NCI-H1092 (cell line): ENCODE data around the gene MAN1B1.

Experiments used
- DNase-seq: peaks from one replicate; lab custom pipeline; 2025; lab: John Stamatoyannopoulos, UW

The MAN1B1 gene

GRCh38 chr9:137086531-137087408 is at the start of gene MAN1B1:
Gene MAN1B1 (plus strand): TSS chr9:137086985. CDS start chr9:137087000, 15 bp downstream.
- DNase-seq: peak; percentile 98

GRCh38 chr9:137037035-137037434 is 49.8 kb upstream of the MAN1B1 start:
- no peak for DNase-seq

DNA sequence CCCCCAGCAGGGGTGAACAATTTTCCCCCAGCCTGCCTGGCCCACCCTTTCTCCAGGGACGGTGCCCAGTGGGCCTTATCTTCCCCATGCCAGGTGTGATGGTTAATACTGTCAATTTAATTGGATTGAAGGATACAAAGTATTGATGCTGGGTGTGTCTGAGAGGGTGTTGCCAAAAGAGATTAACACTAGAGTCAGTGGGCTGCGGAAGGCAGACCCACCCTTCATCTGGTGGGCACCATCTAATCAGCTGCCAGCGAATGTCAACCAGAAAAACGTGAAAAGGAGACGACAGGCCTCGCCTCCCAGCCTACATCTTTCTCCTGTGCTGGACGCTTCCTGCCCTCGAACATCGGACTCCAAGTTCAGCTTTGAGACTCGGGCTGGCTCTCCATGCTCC is 49.3 kb upstream of the MAN1B1 start:
- DNase-seq: no peak

- no peak for DNase-seq
Measured at GRCh38 chr9:137038916-137039315, 47.9 kb upstream of the MAN1B1 start.

- DNase-seq: no peak
Measured at GRCh38 chr9:137039611-137040366, 47.0 kb upstream of the MAN1B1 start.

DNA sequence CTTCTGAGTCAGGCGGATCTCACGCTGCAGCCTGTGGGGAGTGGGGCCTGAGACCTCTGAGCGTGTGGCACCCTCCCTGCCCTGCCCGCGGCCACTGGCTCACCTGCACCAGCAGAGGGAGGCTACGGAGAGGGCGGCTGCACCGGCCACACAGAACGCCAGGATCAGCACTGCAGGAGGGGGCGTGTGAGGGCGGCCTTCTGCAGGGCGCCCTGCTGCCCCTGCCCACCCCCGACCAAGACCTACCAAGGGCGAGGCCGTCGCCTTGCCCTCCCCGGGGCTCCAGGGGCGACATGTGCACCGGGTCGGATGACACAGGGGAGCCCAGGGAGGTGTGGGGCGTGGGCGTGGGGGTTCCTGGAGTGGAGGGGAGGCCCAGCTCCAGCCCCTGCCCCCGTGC is 46.2 kb upstream of the MAN1B1 start:
- no peak for DNase-seq

- no peak for DNase-seq
Measured at GRCh38 chr9:137041124-137041523, 45.7 kb upstream of the MAN1B1 start.

DNA sequence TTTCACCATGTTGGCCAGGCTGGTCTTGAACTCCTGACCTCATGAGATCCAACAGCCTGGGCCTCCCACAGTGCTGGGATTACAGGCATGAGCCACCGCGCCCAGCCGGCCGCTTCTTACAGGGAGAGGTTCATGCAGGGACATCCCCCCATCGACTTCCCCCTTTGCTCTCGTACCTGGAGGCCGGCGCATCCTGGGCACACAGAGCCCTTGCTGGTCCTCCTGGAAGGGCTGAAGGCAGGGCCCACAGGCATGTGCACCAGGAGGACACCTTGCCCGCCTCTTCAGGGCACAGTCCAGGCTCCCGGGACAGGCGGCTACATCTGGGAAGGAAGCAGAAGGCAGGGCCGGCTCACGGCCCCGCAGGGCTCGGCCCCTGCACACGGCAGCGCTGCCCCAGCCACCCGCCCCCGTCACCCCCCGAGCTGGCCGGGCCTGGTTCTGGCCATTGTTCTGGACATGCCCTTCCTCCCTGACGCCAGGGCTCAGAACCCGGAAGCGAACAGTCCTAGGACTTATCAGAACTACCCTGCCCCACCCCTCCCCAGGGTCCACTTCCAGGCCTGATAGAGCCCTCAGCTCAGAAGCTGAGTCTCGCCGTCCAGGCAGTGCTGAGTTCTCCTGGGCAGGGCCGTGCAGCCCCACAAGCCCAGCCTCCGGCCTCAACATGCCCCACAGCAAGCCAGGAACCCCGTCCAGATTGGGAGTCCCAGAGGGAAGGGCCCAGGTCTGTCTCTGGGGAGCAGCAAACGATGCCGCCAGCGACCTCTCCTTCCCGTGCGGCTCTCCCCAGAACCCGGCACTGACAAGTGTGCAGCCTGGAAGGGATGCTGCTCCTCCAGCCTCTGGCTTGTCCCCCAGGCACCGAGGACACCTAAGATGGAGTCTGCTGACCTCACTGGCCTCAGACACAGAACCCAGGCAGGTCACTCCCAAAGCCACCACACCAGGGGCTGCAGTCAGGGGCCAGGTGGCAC is 43.7 kb upstream of the MAN1B1 start:
- DNase-seq: no peak

DNA sequence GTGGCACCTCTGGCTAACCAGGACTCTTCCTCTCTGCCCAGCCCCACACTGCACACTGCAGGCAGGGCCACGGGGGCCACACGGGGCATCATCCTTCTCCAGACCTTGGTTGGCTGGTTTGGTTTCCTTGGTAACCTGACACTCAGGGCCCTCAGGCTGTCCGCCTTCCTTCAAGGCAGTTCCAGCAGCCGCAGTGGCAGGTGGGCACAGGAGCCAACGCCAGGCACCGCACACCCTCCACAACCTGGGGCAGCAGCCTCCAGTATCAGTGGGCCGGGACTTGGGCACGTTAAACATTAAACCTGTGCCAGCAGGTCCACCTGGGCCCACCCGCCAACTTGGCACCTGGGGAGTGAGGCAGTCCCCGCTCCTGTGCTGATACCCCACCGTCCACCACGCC is 42.7 kb upstream of the MAN1B1 start:
- DNase-seq: no peak

DNA sequence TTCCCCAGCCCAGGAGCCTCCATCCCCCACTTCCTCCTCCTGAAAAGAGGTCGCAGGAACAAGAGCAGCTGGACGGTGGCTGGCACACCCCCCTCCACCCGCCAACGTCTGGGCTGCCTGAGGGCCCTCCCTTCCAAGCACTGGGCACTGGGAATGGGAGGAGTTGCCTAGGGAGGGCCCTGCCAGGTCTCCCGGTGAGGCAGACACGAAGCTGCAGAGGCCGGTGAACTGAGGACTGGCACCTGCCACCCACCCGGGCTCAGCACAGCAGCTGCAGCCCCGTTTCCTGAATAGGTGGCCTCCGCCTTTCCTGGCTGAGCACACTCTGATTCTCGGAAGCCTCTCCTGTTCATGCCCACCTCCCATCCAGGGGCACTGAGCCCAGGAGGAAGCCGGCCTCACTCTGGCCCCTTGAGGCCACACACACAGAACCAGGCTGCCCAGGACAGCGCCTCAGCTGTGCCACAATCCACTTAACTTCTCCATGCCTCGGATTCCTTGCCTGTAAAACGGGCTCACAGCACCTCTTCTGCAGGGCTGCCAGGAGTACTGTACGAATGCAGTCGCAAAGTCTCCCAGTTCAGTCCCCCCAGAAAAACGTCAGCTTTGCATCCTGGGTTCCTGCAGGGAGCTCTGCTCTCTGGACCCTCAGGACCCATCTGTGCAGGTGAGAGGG is 42.1 kb upstream of the MAN1B1 start:
- peak; percentile 32 for DNase-seq

DNA sequence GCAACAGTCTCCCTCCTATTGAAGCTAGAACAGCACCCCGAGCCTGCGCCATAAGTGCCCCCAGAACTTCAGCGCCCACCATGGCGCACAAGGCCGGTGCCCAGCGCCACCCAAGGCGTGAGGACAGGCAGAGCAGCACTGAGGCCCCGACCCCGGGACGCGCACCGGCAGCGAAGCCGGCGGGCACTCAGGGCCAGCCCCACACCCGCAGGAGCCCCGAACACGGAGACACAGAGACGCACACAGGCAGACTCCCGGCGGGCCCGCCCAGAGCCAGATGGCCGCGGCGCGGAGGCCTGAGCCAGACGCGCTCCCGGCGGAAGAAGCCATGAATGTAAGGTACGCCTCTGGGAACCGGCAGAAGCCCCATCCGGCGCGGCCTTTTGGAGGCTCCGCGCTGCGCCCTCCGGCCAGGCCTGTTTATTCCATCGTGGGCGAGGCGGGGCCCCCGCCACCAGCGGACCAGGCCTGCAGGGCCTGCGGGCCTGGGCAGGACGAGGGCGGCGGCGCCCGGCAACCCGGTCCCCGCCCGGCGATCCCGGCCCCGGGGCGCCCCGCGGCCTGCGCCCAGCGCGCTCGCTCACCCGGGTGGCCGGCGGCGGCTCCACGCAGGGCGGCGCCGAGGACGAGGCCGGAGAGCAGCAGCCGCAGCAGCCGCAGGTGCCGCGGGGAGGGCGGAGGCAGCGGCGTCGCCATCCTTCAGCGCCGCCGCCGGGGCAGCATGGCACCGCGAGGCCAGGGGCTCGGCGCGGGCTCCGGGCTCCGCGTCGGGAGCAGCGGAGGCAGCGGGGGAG is 41.3 kb upstream of the MAN1B1 start:
- DNase-seq: no peak

DNA sequence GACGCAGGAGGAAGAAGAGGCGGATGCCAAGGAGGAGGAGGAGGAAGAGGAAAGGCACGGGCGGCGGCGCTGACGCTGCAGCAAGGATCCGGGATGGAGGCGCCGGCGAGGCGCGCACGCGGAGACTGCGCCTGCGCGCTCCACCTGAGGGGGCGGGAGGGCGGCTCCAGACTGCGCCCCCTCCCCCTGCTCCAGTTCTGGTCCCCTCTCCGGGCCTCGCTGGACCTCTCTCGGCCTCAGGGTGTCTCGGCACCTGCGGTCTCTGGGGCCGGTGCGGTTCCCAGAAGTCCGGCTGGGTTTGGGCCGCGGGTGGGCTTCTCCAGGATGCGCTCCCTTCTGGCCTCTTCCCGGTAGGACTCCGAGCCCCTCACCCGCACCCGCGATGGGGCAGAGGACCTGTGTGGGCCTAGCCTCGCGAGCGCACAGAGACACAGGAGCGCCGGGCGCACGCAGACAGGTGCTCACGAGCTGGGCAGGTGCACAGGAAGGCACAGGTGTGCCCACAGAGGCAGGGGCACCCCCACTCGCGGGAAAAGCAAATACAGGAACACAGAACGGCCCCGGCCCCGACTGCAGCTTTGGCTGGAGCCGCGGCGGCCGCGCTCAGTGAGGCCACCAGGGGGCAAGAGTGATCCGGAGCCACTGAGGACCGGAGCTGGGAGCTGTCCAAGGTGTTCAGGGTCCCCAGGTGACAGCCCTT is 40.5 kb upstream of the MAN1B1 start, which contains the start of gene NPDC1:
NPDC1 (minus strand) TSS at position 90 of the 700 bp plus-strand sequence. CDS start 188 bp downstream, outside the sequence.
- DNase-seq: peak; percentile 63

DNA sequence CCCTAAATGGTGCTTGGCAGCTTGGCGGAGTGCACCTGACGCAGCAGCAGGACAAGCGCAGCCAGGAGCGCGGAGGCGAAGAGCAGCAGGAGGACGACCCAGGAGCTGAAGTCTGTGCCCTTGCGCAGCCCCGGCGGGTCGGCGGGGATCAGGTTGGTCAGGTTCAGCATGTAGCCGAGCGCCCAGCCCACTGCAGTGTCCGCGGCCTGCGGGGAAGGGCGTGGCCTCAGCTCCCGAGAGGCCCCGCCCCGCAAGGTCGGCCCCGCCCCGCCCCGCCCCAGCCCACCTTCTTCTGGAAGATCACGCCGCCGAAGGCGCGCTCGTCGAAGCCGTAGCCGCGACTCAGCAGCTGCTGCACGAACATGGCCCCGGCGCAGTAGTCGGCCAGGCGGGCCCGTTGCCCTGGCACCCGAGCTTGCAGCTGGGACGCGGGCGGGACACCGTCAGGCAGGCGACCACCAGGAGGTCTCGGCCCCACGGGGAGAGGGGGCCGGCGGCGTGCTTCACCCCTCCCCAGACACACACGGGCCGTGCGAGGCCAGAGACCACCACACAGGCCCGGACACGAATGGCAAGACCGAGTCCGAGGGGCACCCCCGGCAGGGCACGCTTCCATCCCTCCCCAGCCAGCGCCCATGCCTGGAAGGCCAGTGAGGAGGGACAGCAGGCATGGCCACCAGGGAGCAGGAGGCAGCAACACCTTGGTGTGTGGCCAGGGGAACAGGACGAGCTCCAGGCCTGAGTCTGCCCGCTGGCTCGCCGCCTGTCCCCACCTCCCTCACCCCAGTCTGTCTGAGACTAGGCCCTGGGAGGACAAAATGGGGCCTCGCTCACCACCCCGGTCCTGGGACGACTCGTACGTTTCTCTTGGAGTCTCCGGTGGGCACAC is 37.9 kb upstream of the MAN1B1 start:
- DNase-seq: no peak

DNA sequence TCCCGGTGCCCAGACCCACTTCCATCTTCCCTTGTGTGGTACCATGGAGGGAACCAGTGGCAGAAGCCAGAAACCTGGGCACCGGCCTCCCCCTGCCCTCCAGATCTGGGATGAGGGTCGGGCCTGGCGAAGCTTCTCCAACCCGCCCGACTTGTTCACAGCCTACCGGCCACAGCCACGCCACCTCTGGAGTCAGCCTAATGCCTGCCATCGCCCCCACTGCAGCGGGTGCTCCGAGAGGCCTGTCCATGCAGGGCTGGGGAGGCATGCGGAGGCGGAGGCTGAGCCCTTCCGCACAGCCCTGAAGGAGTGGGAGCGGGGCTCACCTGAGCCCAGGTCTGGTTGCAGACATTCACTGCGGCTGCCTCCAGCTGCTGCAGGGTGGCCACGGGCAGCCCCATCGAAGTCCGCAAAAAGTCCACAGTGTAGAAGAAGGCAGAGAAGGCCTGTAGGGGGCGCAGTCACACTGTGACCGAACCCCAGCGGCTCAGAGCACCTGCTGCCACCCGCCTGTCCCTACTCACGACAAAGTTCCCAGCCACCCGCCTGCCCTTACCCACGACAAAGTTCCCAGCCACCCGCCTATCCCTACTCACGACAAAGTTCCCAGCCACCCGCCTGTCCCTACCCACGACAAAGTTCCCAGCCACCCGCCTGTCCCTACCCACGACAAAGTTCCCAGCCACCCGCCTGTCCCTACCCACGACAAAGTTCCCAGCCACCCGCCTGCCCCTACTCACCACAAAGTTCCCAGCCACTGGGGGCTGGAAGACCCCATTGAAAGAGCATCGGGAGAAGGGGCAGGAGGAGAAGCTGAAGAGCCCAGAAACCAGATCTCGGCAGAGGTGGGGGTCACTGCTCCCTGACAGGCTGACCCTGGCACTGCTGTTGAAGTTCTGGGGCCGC is 37.0 kb upstream of the MAN1B1 start:
- peak; percentile 61 for DNase-seq

GRCh38 chr9:137050570-137050969 is 36.2 kb upstream of the MAN1B1 start:
- no peak for DNase-seq

- no peak for DNase-seq
Measured at GRCh38 chr9:137051145-137051724, 35.5 kb upstream of the MAN1B1 start.

- DNase-seq: no peak
Measured at GRCh38 chr9:137052293-137052692, 34.5 kb upstream of the MAN1B1 start.
